GM12801 (cell line): Measurements from ENCODE around the gene RTP1.

Experiments used
- CTCF ChIP-seq: IDR thresholded peaks from one replicate; pipeline ENCODE4 v1.5.1; 2011; ENCODE audit warnings: control low read depth; ENCODE audit not compliant: insufficient read length; ENCODE audit errors: extremely low read depth

Gene RTP1

GRCh38 chr3:187167777-187168176 lies 29.5 kb upstream of the RTP1 start:
- no peak for TF ChIP-seq CTCF

- no peak for TF ChIP-seq CTCF
These were observed 27.9 kb upstream of the RTP1 start for GRCh38 chr3:187169231-187169960.

GRCh38 chr3:187172929-187173328 lies 24.4 kb upstream of the RTP1 start:
- no peak for TF ChIP-seq CTCF

GRCh38 chr3:187181454-187182170 lies 15.7 kb upstream of the RTP1 start:
- TF ChIP-seq CTCF: no peak

GRCh38 chr3:187183210-187183862 lies 13.9 kb upstream of the RTP1 start:
- TF ChIP-seq CTCF: no peak

GRCh38 chr3:187183903-187184302 lies 13.4 kb upstream of the RTP1 start:
- TF ChIP-seq CTCF: no peak

GRCh38 chr3:187185759-187186158 lies 11.5 kb upstream of the RTP1 start:
- no peak for TF ChIP-seq CTCF
